H9 (cell line): Measurements from ENCODE around the gene GLRX2. TPM values are rescaled to one million over a fixed set of nuclear protein-coding genes. Genes with fewer than 3 reads are reported as not detected.

Experiments used
- DNase-seq: peaks from one replicate; pipeline ENCODE4 v3.0.0-alpha.2; 2017
- H2AFZ ChIP-seq: one replicate; pipeline ENCODE4 v1.6.1; 2013; ENCODE audit warnings: mild to moderate bottlenecking, low read length, control low read depth, moderate library complexity
- H2AK5ac ChIP-seq: 2 replicates; pipeline ENCODE4 v1.6.1; 2013; ENCODE audit warnings: low read length, control low read depth, mixed read lengths; ENCODE audit not compliant: insufficient read length
- H2BK120ac ChIP-seq: one replicate; pipeline ENCODE4 v1.6.1; 2013; ENCODE audit warnings: low read depth, mild to moderate bottlenecking, low read length, control low read depth, inconsistent platforms; ENCODE audit not compliant: poor library complexity, severe bottlenecking
- H2BK12ac ChIP-seq: 2 replicates; pipeline ENCODE4 v1.6.1; 2013; ENCODE audit warnings: low read length, control low read depth, mixed read lengths, low read depth; ENCODE audit not compliant: insufficient read length
- H2BK15ac ChIP-seq: 2 replicates; pipeline ENCODE4 v1.6.1; 2013; ENCODE audit warnings: low read depth, low read length, control low read depth
- H2BK20ac ChIP-seq: one replicate; pipeline ENCODE4 v1.6.1; 2013; ENCODE audit warnings: low read depth, mild to moderate bottlenecking, low read length, control low read depth, inconsistent platforms; ENCODE audit not compliant: poor library complexity, severe bottlenecking
- H2BK5ac ChIP-seq: 2 replicates; pipeline ENCODE4 v1.6.1; 2013; ENCODE audit warnings: low read length, control low read depth, mixed read lengths; ENCODE audit not compliant: insufficient read length
- H3K14ac ChIP-seq: 2 replicates; pipeline ENCODE4 v1.6.1; 2013; ENCODE audit warnings: low read length, control low read depth; ENCODE audit not compliant: insufficient read depth
- H3K18ac ChIP-seq: 2 replicates; pipeline ENCODE4 v1.6.1; 2013; ENCODE audit warnings: low read depth, mild to moderate bottlenecking, mixed read lengths, low read length, control low read depth; ENCODE audit not compliant: insufficient read length
- H3K23ac ChIP-seq: 2 replicates; pipeline ENCODE4 v1.6.1; 2013; ENCODE audit warnings: low read length, control low read depth, mixed read lengths, low read depth; ENCODE audit not compliant: insufficient read length
- H3K23me2 ChIP-seq: 2 replicates; pipeline ENCODE4 v1.6.1; 2013; ENCODE audit warnings: low read depth, mild to moderate bottlenecking, mixed read lengths, low read length, control low read depth; ENCODE audit not compliant: insufficient read length, poor library complexity, severe bottlenecking
- H3K27ac ChIP-seq: 2 replicates; pipeline ENCODE4 v1.5.1; 2013; ENCODE audit warnings: low read length, control low read depth, mixed read lengths, low read depth; ENCODE audit not compliant: insufficient read length
- H3K27me3 ChIP-seq: 2 replicates; pipeline ENCODE4 v1.6.1; 2013; ENCODE audit warnings: low read length, control low read depth, inconsistent platforms; ENCODE audit not compliant: insufficient read depth
- H3K4ac ChIP-seq: 2 replicates; pipeline ENCODE4 v1.6.1; 2013; ENCODE audit warnings: low read depth, mild to moderate bottlenecking, control low read depth, inconsistent platforms, low read length, moderate library complexity
- H3K4me1 ChIP-seq: 2 replicates; pipeline ENCODE4 v1.6.1; 2013; ENCODE audit warnings: low read length, control low read depth, inconsistent platforms; ENCODE audit not compliant: insufficient read depth
- H3K4me2 ChIP-seq: 2 replicates; pipeline ENCODE4 v1.6.1; 2013; ENCODE audit warnings: low read length, control low read depth, mixed read lengths; ENCODE audit not compliant: insufficient read length, insufficient read depth
- H3K56ac ChIP-seq: 2 replicates; pipeline ENCODE4 v1.6.1; 2013; ENCODE audit warnings: low read depth, mild to moderate bottlenecking, mixed read lengths, low read length, control low read depth; ENCODE audit not compliant: insufficient read length
- H3K79me1 ChIP-seq: 2 replicates; pipeline ENCODE4 v1.6.1; 2013; ENCODE audit warnings: low read depth, mild to moderate bottlenecking, moderate library complexity, low read length, control low read depth, inconsistent platforms; ENCODE audit not compliant: insufficient read depth, poor library complexity, severe bottlenecking
- H3K79me2 ChIP-seq: 2 replicates; pipeline ENCODE4 v1.6.1; 2013; ENCODE audit warnings: low read length, control low read depth, inconsistent platforms; ENCODE audit not compliant: insufficient read depth
- H3K9ac ChIP-seq: 2 replicates; pipeline ENCODE4 v1.6.1; 2013; ENCODE audit warnings: low read length, control low read depth, mixed read lengths; ENCODE audit not compliant: insufficient read length; ENCODE audit errors: extremely low read depth
- H3K9me3 ChIP-seq: one replicate; pipeline ENCODE4 v1.6.1; 2013; ENCODE audit warnings: low read depth, low read length, inconsistent platforms; ENCODE audit not compliant: control insufficient read depth
- H3T11ph ChIP-seq: one replicate; pipeline ENCODE4 v1.6.1; 2013; ENCODE audit warnings: mild to moderate bottlenecking, low read length, control low read depth, inconsistent platforms
- H4K20me1 ChIP-seq: one replicate; pipeline ENCODE4 v1.6.1; 2013; ENCODE audit not compliant: control insufficient read depth, insufficient read length, insufficient read depth
- H4K5ac ChIP-seq: 2 replicates; pipeline ENCODE4 v1.6.1; 2013; ENCODE audit warnings: low read depth, mild to moderate bottlenecking, mixed read lengths, low read length, control low read depth; ENCODE audit not compliant: insufficient read length
- H4K8ac ChIP-seq: replicated peaks from 2 replicates; pipeline ENCODE4 v1.6.1; 2013; ENCODE audit warnings: low read length, control low read depth, mixed read lengths, low read depth; ENCODE audit not compliant: insufficient read length
- H4K91ac ChIP-seq: 2 replicates; pipeline ENCODE4 v1.6.1; 2013; ENCODE audit warnings: low read depth, mild to moderate bottlenecking, moderate library complexity, mixed read lengths, low read length, control low read depth; ENCODE audit not compliant: insufficient read length
- H3K27ac Mint-ChIP-seq, 3 experiments: 2 replicates in 2 of 3; 3 replicates in 1 of 3; pipeline ENCODE4 v1.8.0; 2020 to 2021; ENCODE audit warnings: mixed read lengths in 3 of 3, mild to moderate bottlenecking in 1 of 3, moderate library complexity in 1 of 3
- H3K27me3 Mint-ChIP-seq: 2 replicates; pipeline ENCODE4 v1.8.0; 2021; ENCODE audit warnings: low read depth, mild to moderate bottlenecking, moderate library complexity, mixed read lengths
- H3K36me3 Mint-ChIP-seq, 3 experiments: 2 replicates in 2 of 3; 3 replicates in 1 of 3; pipeline ENCODE4 v1.8.0; 2020 to 2021; ENCODE audit warnings: low read depth in 3 of 3, mixed read lengths in 3 of 3; ENCODE audit not compliant: insufficient read depth in 1 of 3
- H3K4me1 Mint-ChIP-seq, 2 experiments: 2 replicates each; pipeline ENCODE4 v1.8.0; 2020; ENCODE audit warnings: mixed read lengths in 2 of 2
- H3K4me3 Mint-ChIP-seq, 2 experiments: 2 replicates in 1 of 2; 3 replicates in 1 of 2; pipeline ENCODE4 v1.8.0; 2020 to 2021; ENCODE audit warnings: mild to moderate bottlenecking in 2 of 2, mixed read lengths in 2 of 2, moderate library complexity in 1 of 2
- H3K9me3 Mint-ChIP-seq, 2 experiments: 2 replicates in 1 of 2; 3 replicates in 1 of 2; pipeline ENCODE4 v1.8.0; 2020; ENCODE audit warnings: mild to moderate bottlenecking in 2 of 2, mixed read lengths in 2 of 2, moderate library complexity in 1 of 2
- WGBS: extraction: QIAGEN DNeasy Blood & Tissue Kit; methylation state at CpG from one replicate; pipeline ENCODE4 v1.1.7; 2013; ENCODE audit warnings: missing lambda C conversion rate, low lambda C conversion rate, mixed read lengths; ENCODE audit not compliant: insufficient read length; ENCODE audit errors: extremely low coverage; 5-methylcytosine and 5-hydroxymethylcytosine counted together
- total RNA-seq: library from RNA; stranded (reverse); gene quantifications from 2 replicates; pipeline ENCODE4 v1.2.1, GENCODE V29; 2021
- TF ChIP-seq, protein P1 (sequence below): fragments of 200-600 bp; sonication (generic); conservative IDR thresholded peaks from 3 replicates; pipeline ENCODE4 v1.8.0; 2021; ENCODE audit warnings: antibody characterized with exemption, mild to moderate bottlenecking

GLRX2 gene
- total RNA-seq, 1 experiment from 2014 or later = 10.1 TPM

DNA sequence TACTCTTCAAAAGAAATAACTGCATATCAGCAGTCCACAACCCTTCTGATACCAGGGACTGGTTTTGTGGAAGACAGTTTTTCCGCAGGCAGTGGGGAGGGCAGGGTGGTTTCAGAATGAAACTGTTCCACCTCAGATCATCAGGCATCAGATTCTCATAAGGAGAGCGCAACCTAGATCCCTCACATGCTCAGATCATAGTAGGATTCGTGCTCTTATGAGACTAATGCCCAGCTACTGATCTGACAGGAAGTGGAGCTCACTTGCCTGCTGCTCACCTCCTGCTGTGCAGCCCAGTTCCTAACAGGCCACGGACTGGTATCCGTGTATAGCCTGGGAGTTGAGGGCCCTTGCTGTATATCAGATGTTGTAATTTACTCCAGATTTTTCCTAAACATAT is 34.3 kb downstream of the GLRX2 start:
- Histone ChIP-seq H3K79me2 (peaks cover 6% of the 10 kb centered on the region; the same call in 1 of the 2 replicates), H3K27ac (no peak overlapping the region), H3T11ph (no peak overlapping the region), H3K27me3 (no peaks in the 10 kb centered on the region), H2BK5ac (no peak overlapping the region), H4K8ac (no peak overlapping the region), H3K79me1 (peaks cover 5% of the 10 kb centered on the region), H3K23me2 (no peaks in the 10 kb centered on the region), H2AK5ac (no peak overlapping the region), H2AFZ (no peak overlapping the region), H4K20me1 (no peaks in the 10 kb centered on the region), H2BK12ac (no peak overlapping the region), H2BK20ac (no peak overlapping the region), H4K5ac (no peak overlapping the region), H3K4ac (no peak overlapping the region), H2BK15ac (no peak overlapping the region), H3K56ac (no peak overlapping the region), H3K18ac (no peak overlapping the region), H3K23ac (no peak overlapping the region), H3K9me3 (no peaks in the 10 kb centered on the region), H3K14ac (no peak overlapping the region), H3K4me2 (no peak overlapping the region), H3K4me1 (no peaks in the 10 kb centered on the region; the same call in 1 of the 2 replicates), H2BK120ac (no peak overlapping the region), H3K9ac (no peak overlapping the region), H4K91ac (no peak overlapping the region)
- DNase-seq = peak; percentile 36
- no peaks in the 10 kb centered on the region for H3K27me3 Mint-ChIP-seq
- no peak overlapping the region; a peak in 1 of 5 replicates for H3K4me3 Mint-ChIP-seq
- no peak overlapping the region; a peak in 1 of 7 replicates for H3K27ac Mint-ChIP-seq
- WGBS = no CpG with 5 or more reads among the region's 5 CpGs
- H3K4me1 Mint-ChIP-seq = peaks cover 2 to 5% of the 10 kb centered on the region in 2 experiments; a peak in 3 of 4 replicates
- H3K9me3 Mint-ChIP-seq = no peaks in the 10 kb centered on the region
- TF ChIP-seq, protein P1, sequence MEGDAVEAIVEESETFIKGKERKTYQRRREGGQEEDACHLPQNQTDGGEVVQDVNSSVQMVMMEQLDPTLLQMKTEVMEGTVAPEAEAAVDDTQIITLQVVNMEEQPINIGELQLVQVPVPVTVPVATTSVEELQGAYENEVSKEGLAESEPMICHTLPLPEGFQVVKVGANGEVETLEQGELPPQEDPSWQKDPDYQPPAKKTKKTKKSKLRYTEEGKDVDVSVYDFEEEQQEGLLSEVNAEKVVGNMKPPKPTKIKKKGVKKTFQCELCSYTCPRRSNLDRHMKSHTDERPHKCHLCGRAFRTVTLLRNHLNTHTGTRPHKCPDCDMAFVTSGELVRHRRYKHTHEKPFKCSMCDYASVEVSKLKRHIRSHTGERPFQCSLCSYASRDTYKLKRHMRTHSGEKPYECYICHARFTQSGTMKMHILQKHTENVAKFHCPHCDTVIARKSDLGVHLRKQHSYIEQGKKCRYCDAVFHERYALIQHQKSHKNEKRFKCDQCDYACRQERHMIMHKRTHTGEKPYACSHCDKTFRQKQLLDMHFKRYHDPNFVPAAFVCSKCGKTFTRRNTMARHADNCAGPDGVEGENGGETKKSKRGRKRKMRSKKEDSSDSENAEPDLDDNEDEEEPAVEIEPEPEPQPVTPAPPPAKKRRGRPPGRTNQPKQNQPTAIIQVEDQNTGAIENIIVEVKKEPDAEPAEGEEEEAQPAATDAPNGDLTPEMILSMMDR = no peak
- peaks cover 8 to 13% (median 9%) of the 10 kb centered on the region in 3 experiments; a peak in 6 of 7 replicates for H3K36me3 Mint-ChIP-seq
